HL-60/S4 (cell line): ENCODE measurements around the gene SOX2.

Experiments
- in situ Hi-C: fragments of 300-500 bp; cut with MboI; formaldehyde crosslinking; loops from 2 replicates; pipeline ENCODE4 v1.14.3; 2022; ENCODE audit warnings: low sequenced_read_pairs

Gene SOX2

DNA sequence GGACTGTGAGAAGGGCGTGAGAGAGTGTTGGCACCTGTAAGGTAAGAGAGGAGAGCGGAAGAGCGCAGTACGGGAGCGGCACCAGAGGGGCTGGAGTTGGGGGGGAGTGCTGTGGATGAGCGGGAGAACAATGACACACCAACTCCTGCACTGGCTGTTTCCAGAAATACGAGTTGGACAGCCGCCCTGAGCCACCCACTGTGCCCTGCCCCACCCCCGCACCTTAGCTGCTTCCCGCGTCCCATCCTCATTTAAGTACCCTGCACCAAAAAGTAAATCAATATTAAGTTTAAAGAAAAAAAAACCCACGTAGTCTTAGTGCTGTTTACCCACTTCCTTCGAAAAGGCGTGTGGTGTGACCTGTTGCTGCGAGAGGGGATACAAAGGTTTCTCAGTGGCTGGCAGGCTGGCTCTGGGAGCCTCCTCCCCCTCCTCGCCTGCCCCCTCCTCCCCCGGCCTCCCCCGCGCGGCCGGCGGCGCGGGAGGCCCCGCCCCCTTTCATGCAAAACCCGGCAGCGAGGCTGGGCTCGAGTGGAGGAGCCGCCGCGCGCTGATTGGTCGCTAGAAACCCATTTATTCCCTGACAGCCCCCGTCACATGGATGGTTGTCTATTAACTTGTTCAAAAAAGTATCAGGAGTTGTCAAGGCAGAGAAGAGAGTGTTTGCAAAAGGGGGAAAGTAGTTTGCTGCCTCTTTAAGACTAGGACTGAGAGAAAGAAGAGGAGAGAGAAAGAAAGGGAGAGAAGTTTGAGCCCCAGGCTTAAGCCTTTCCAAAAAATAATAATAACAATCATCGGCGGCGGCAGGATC, at the start of gene SOX2:
Gene SOX2 (plus strand): TSS at position 601 of the 811 bp plus-strand sequence. CDS start 436 bp downstream, outside the sequence.
- in situ Hi-C loops, result loop anchor here (25.0 kb wide), 1 partner anchor 976 kb away; no protein-coding TSS in a partner anchor

- in situ Hi-C loops, result no loop called here
Measured at GRCh38 chr3:181683563-181683962, 28.2 kb upstream of the SOX2 start.

DNA sequence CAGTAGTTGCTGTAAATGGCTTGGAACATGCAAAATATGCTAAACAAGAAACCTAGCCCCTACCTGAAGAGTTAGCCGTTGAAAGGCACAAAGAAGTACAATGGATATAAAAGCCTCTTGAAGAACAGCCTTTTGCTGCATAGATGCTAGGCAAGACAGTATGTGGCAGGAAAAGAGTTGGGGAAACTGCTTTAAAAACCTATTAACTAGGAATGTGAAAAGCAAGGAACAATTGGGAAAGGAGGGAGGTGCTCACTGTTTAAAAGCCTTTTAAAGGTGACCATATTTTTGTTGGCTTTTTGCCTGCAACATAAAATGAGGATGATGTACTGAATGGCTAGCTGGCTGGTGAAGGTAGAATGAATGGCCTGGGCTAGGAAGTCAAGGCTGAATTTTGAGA, 24.5 kb upstream of the SOX2 start:
- in situ Hi-C loops, result no loop called here

DNA sequence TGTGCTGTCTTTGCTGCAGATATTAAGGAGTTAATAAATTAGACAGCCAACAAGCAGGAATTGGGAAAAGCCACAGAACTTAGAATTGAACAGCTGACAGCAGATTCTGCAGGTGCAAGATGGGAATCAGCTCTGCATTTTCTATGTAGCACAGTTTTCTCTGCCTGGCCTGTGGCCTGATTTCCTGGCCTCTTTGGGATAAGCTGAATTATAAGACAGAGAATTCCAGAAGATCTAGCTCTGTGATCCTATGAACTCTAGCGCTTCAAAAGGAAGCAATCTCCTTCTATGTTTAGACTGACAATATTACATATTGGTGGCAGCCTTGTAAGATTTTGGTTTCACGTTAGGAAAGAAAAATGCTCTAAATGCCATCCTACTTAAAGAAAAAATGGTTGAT, 24.0 kb upstream of the SOX2 start:
- in situ Hi-C loops, result no loop called here

GRCh38 chr3:181689546-181689945, 22.2 kb upstream of the SOX2 start:
- in situ Hi-C loops, result no loop called here

GRCh38 chr3:181690769-181691168, 21.0 kb upstream of the SOX2 start:
- in situ Hi-C loops, result no loop called here

- in situ Hi-C loops, result no loop called here
Measured at GRCh38 chr3:181691901-181692300, 19.8 kb upstream of the SOX2 start.

- in situ Hi-C loops, result no loop called here
Measured at GRCh38 chr3:181692311-181693145, 19.2 kb upstream of the SOX2 start.

DNA sequence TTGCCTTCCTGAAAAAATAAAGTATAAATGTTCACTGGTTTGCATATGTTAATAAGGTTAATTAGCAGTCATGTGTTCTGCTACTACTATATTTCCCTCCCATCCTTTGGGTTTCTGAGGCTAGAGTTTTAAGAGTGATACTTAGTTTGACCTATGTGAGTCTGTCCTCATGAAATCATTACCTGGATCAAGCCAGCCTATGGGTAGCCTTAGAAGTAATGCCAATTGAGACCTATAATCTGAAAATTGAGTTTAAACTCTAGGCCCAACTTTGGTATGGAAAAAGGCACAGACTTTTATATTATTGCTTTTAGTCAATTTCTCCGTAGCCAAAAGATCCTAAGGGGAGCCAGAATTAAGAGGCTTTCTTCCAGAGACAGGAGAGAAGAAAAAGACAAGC, 18.4 kb upstream of the SOX2 start:
- in situ Hi-C loops, result no loop called here

DNA sequence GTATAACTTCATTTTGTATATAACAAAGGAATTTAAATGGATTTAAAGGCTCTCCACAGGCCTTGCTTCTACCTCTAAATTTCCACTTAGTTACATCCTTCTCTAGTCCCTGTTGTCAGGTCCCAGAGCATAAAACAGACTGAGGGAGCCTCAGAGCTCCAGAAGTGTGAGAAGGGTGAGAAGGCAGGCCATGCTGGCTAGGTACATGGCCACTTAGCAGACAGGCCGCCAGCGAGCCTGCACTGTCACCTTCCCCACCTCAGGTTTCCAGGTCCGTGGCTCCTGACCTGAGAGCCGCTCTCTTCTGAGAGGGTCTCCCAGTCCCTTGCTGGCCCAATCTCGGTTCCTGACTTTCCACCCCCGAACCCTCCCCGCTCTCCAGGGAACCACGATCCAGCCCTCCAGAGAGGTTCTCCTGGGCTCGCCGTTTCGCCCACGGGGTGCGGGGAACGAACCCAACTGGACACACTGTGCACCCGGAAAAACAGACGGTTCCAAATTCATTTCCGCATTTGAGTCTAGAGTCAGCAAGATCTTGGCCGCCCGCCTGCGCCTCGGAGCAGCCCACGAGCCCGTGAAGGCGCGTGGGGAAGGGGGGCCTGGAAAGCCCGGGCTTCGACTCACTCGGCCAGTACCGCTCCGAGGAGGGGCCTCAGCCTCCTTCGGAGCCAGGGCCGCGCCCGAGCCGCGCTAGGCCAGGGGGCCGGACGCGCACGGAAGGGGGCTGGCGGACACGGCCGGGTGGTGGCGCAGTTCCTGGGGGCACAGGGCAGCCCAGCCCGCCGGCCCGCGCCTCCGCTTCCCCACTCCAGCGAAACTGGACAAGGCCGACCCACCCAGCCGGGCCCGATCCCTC, 16.7 kb upstream of the SOX2 start:
- in situ Hi-C loops, result no loop called here

DNA sequence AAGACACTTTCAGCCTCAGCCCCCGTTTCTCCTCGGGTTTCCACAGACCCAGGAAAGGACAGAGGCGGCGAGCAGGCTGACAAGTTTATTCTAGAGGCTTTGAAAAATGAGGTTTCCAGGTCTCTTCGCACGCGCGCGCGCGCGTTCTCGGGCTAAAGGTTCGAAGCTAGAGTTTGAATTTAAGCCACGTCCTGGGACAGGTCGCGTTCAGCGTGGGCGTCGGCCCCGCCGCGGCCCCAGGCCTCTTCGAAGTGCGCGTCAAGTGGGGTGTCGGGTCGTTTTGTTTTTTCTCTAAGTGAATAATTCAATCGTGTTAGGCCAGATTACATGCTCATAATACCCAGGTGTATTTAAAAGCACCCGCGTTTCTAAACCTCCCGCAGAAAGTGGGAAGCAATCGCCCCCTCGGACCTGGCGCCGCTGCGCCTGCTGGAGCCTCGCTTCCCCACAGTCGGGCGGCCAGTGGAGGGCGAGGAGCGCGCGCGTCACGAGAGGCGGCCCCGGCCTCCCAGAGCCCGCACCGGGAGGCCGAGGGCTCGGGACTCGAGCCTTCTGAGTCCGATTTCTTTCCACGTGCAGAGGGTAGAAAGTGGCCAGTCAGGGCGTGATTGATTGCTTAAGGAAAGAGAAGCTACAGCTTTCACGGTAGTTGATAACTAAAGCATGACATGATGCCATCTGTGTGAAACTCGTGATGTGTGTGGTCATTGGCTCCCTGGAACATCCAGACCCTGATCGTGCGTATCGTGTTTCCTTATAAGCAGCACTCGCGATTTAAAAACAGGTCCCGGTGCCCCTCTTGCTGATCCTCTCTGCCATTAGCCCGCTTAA, 15.8 kb upstream of the SOX2 start:
- in situ Hi-C loops, result no loop called here

- in situ Hi-C loops, result no loop called here
Measured at GRCh38 chr3:181696626-181697230, 15.0 kb upstream of the SOX2 start.

DNA sequence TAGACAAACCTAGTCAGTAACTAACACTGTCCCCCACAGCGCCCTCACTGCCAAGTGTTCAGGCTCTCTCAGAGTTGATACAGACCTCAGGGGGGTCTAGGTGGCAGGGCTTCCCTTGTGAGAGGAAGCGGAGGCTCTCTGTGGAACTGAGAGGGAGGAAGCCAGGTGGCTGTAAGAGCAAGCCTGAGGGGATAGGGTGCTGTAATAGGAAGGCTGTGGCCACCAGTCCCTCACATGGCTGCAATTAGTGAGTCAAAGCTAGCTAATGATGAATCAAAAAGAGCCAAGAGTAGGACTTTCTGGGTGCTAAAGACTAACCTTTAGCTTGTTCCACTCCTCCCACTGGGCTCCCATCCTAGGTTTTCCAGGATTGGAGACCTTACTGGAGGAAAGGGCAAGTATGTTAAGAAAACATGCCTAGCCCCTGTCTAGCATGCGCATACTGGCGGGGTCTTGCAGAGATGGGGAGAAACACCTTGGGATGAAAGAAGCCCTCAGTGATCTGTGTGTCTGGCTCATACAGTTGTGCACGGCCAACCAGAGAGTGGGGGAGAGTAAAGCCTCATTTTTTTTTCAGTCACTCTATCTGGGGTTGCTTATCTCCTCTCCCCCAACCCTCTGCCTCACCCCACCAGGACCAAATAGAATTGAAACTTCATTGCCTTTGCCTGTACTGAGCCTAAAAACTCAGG, 13.3 kb upstream of the SOX2 start:
- in situ Hi-C loops, result no loop called here

GRCh38 chr3:181699171-181699903, 12.4 kb upstream of the SOX2 start:
- in situ Hi-C loops, result no loop called here

GRCh38 chr3:181700168-181701087, 11.3 kb upstream of the SOX2 start:
- in situ Hi-C loops, result loop anchor here (25.0 kb wide), 1 partner anchor 987 kb away; no protein-coding TSS in a partner anchor

- in situ Hi-C loops, result loop anchor here (25.0 kb wide), 1 partner anchor 986 kb away; no protein-coding TSS in a partner anchor
Measured at GRCh38 chr3:181701096-181701495, 10.6 kb upstream of the SOX2 start.
